Effector memory CD4-positive, alpha-beta T cell (primary cell): ENCODE measurements around the gene TCAP.
"Not testable (repeated sequence)": the region's sequence is repeated elsewhere in the genome, so short reads cannot be mapped to it uniquely, and the experiment has no call there.

ENCODE experiments used
- DNase-seq, 3 donors: peaks; one replicate each; pipeline ENCODE4 v3.0.0-alpha.2; 2020
- H3K27ac ChIP-seq: 2 replicates; pipeline ENCODE4 v1.7.0; 2013; ENCODE audit warnings: mild to moderate bottlenecking, low read length, moderate library complexity; ENCODE audit not compliant: insufficient read depth, poor library complexity, severe bottlenecking
- H3K27me3 ChIP-seq: replicated peaks from 2 replicates; pipeline ENCODE4 v1.7.0; 2013; ENCODE audit warnings: mild to moderate bottlenecking, low read length; ENCODE audit not compliant: insufficient read depth, control insufficient read depth, poor library complexity, severe bottlenecking
- H3K36me3 ChIP-seq: 2 replicates; pipeline ENCODE4 v1.7.0; 2013; ENCODE audit warnings: mild to moderate bottlenecking, low read length, moderate library complexity; ENCODE audit not compliant: control insufficient read depth, insufficient read depth
- H3K4me1 ChIP-seq: 2 replicates; pipeline ENCODE4 v1.7.0; 2013; ENCODE audit warnings: low read length, mild to moderate bottlenecking; ENCODE audit not compliant: control insufficient read depth, insufficient read depth, poor library complexity, severe bottlenecking
- H3K4me3 ChIP-seq: 2 replicates; pipeline ENCODE4 v1.7.0; 2013; ENCODE audit warnings: low read length, low read depth, mild to moderate bottlenecking; ENCODE audit not compliant: insufficient read depth, poor library complexity, severe bottlenecking
- H3K9me3 ChIP-seq: 2 replicates; pipeline ENCODE4 v1.7.0; 2013; ENCODE audit warnings: mild to moderate bottlenecking, low read length, moderate library complexity; ENCODE audit not compliant: control insufficient read depth

The TCAP gene

DNA sequence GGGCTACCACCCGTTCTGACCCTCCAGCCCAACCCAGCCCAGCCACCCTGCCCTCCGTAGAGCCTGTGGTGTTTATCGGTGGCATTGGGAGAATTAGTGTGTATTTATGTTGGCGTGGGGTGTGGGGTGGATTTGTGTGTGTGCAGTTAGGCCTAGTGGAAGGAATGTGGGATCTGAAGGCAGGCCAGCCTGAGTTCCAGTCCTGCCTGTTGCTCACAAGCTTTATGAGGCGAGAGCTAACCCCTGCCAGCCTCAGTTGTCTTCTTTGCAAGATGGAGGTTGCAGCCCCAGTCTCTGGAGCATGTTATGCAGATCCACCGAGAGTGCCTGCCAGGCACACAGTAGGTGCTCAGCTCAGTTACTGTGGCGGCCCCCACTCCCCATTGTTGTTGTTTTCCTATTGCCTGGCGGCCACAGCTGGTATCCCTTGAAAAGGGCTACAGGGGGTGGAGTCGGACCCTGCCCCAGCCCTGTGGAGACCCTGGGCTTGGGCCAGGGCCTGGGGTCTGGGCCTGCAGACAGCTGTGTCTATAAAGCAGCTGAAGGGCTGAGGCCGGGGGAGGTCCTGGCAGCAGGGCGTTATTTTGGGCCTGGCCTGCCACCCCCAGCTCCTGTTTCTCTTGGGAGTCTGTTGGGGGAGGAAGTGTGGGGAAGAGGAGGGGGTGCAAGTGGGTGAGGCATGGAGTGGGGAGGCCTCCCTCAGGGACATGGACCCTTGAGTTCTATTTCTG, 39.8 kb downstream of the TCAP start:
- DNase-seq: no peak
- Histone ChIP-seq H3K36me3 (no peaks in the 10 kb centered on the region), H3K27me3 (peaks cover 19% of the 10 kb centered on the region), H3K27ac (no peak overlapping the region), H3K9me3 (no peaks in the 10 kb centered on the region), H3K4me3 (no peak overlapping the region), H3K4me1 (peaks cover 12% of the 10 kb centered on the region)

DNA sequence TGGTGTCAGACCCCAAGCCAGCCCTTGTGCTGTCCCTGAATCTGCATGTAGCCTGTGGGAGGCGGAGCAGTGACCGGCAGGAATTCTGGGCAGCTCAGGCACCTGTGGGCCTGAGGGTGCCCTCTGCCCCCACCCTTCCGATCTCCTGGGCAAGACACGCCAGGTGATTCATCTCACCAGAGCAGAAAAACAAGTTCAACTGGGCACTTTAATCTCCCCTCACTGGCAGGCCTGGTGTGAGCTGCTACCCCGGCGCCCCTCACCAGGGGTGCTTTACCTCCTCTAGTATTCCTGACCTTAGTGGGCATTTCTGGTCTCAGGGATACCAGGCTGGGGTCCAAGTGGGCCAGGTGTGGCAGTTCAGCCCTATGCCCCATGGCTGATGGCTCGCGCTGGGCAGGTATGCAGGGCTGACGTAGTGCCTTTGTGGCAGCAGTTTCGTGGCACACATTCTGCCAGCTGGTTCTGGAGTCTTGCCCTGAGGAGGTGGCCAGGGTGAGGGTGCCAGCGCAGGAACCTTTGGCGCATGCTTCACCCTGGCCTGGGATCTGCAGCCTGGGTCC, 40.7 kb downstream of the TCAP start:
- Histone ChIP-seq H3K27me3 (peaks cover 10% of the 10 kb centered on the region), H3K4me1 (peaks cover 10% of the 10 kb centered on the region), H3K9me3 (no peaks in the 10 kb centered on the region), H3K36me3 (no peaks in the 10 kb centered on the region), H3K4me3 (no peak overlapping the region), H3K27ac (no peak overlapping the region)
- DNase-seq: no peak

DNA sequence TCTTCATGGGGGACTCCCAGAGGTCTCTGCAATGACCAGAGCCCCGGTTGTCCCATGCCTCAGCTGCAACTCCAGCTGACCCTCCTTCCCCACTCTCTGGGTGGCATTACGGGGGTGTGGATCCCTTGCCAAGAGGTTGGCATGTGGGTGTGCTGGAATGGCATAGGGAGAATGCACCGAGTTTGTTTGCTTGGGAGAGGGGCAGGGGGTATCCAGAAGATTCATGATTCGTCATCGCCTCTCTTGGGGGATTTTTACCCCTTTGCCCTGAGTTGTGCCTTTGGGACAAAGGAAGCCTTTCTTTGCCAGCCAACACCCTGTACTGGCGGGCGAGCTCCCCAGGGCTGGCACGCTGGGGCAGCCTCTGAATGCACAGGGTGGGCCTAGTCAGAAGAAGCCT, 41.2 kb downstream of the TCAP start:
- Histone ChIP-seq H3K9me3 (no peaks in the 10 kb centered on the region), H3K4me1 (peaks cover 10% of the 10 kb centered on the region), H3K4me3 (no peak overlapping the region), H3K27ac (no peak overlapping the region), H3K36me3 (no peaks in the 10 kb centered on the region), H3K27me3 (peaks cover 6% of the 10 kb centered on the region)
- no peak for DNase-seq

DNA sequence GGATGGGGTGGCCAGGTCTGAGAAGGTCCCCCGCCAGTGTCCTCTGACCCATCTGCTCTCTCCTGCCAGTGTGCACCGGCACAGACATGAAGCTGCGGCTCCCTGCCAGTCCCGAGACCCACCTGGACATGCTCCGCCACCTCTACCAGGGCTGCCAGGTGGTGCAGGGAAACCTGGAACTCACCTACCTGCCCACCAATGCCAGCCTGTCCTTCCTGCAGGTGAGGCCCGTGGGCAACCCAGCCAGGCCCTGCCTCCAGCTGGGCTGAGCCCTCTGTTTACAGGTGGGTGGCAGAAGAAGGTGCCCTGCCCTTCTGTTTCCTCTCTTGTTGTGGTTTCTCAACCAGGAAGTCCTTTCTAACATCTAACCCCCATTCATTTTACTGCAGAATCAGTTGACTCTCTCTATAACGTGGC, 41.8 kb downstream of the TCAP start:
- no peak overlapping the region for H3K4me3 ChIP-seq
- H3K9me3 ChIP-seq: no peaks in the 10 kb centered on the region
- peaks cover 10% of the 10 kb centered on the region for H3K4me1 ChIP-seq
- no peak for DNase-seq
- H3K27me3 ChIP-seq: peaks cover under 1% of the 10 kb centered on the region
- no peak overlapping the region for H3K27ac ChIP-seq
- no peaks in the 10 kb centered on the region for H3K36me3 ChIP-seq

DNA sequence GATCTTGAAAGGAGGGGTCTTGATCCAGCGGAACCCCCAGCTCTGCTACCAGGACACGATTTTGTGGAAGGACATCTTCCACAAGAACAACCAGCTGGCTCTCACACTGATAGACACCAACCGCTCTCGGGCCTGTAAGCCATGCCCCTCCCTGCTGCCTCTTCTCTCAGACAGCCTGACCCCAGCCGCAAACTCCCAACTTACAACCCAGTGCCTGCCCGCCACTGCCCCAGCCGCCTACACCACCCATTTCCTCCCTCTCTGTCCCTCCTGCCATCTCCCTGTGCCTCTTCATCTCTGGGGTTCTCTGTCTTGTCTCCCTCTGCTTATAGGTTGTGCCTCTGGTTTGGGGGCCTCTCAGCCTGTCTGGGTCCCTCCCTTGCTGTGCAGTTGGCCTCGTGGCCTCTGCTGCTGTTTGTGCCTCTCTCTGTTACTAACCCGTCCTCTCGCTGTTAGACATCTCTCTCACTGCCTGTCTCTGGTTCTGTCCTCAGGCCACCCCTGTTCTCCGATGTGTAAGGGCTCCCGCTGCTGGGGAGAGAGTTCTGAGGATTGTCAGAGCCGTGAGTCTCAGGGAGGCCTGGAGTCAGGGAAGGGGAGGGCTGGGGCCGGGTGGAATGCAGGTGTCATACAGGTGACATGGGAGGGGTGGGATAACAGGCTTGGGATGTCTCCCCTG, 44.3 kb downstream of the TCAP start:
- no peak for DNase-seq
- no peaks in the 10 kb centered on the region for H3K9me3 ChIP-seq
- H3K27ac ChIP-seq: no peak overlapping the region
- H3K36me3 ChIP-seq: no peaks in the 10 kb centered on the region
- no peaks in the 10 kb centered on the region for H3K27me3 ChIP-seq
- H3K4me3 ChIP-seq: no peak overlapping the region
- H3K4me1 ChIP-seq: peaks cover 10% of the 10 kb centered on the region

DNA sequence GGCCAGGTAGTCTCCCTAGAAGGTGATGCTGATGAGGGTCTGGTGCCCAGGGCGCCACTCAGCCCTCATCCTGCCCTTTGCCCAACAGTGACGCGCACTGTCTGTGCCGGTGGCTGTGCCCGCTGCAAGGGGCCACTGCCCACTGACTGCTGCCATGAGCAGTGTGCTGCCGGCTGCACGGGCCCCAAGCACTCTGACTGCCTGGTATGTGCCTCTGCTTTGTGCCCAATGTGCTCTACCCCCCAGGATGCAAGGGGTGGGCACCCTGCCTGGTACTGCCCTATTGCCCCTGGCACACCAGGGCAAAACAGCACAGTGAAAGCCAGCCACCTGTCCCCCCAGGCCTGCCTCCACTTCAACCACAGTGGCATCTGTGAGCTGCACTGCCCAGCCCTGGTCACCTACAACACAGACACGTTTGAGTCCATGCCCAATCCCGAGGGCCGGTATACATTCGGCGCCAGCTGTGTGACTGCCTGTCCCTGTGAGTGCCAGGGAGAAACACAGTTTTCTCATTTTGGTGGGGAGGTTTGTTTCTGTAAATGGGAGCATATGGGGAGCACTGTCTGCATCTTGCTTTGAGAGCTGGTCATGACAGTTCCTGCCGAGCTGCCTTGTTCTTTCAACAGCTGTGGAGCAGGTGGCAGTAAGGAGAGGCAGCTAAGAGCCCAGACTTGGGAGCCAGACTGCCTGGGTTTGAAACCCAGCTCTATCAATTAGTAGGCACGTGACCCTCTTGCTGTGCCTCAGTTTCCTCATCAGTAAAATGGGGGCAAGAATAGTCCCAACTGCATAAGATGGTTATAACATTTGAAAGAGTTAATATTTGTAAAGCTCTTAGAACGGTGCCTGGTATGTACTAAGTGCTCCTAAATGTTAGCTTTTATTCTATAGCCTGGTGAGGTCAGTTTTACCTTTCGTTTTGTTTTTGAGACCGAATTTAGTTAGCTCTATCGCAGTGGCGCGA, 45.1 kb downstream of the TCAP start:
- Histone ChIP-seq H3K27ac (no peak overlapping the region), H3K27me3 (no peaks in the 10 kb centered on the region), H3K9me3 (no peaks in the 10 kb centered on the region), H3K36me3 (no peaks in the 10 kb centered on the region), H3K4me1 (peaks cover 10% of the 10 kb centered on the region), H3K4me3 (no peak overlapping the region)
- no peak for DNase-seq

DNA sequence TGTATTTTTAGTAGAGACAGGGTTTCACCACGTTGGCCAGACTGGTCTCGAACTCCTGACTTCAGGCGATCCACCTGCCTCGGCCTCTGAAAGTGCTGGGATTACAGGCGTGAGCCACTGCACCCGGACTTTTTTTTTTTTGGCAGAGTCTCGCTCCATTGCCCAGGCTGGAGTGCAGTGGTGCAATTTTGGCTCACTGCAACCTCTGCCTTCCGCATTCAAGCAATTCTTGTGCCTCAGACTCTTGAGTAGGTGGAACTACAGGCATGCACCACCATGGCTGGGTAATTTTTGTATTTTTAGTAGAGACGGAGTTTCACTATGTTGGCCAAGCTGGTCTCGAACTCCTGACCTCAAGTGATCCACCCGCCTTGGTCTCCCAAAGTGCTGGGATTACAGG, 45.9 kb downstream of the TCAP start:
- not testable (repeated sequence) for H3K27ac ChIP-seq, H3K36me3 ChIP-seq, H3K27me3 ChIP-seq, H3K4me1 ChIP-seq, H3K9me3 ChIP-seq, H3K4me3 ChIP-seq, DNase-seq

DNA sequence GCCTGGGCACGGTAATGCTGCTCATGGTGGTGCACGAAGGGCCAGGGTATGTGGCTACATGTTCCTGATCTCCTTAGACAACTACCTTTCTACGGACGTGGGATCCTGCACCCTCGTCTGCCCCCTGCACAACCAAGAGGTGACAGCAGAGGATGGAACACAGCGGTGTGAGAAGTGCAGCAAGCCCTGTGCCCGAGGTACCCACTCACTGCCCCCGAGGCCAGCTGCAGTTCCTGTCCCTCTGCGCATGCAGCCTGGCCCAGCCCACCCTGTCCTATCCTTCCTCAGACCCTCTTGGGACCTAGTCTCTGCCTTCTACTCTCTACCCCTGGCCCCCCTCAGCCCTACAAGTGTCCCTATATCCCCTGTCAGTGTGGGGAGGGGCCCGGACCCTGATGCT, 46.7 kb downstream of the TCAP start:
- Histone ChIP-seq H3K4me3 (no peak overlapping the region), H3K36me3 (no peaks in the 10 kb centered on the region), H3K4me1 (peaks cover 7% of the 10 kb centered on the region), H3K27ac (no peak overlapping the region), H3K9me3 (no peaks in the 10 kb centered on the region), H3K27me3 (no peaks in the 10 kb centered on the region)
- DNase-seq: no peak

DNA sequence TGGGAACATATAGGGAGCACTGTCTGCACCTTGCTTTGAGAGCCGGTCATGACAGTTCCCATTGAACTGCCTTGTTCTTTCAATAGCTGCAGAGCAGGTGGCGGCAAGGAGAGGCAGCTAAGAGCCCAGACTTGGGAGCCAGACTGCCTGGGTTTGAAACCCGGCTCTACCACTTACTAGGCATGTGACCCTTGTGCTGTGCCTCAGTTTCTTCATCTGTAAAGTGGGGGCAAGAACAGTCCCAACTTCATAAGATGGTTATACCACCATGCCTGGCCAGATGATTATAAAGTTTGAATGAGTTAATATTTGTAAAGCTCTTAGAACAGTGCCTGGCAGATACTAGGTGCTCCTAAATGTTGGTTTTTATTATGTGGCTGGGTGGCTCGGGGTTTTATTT, 49.1 kb downstream of the TCAP start:
- H3K9me3 ChIP-seq: no peaks in the 10 kb centered on the region
- DNase-seq: no peak
- H3K4me1 ChIP-seq: no peaks in the 10 kb centered on the region
- no peak overlapping the region for H3K27ac ChIP-seq
- no peak overlapping the region for H3K4me3 ChIP-seq
- no peaks in the 10 kb centered on the region for H3K27me3 ChIP-seq
- H3K36me3 ChIP-seq: no peaks in the 10 kb centered on the region
